Esophagus muscularis mucosa (tissue), 4 donors: Measurements from ENCODE around the gene KRTAP10-7. TPM values are rescaled to one million over a fixed set of nuclear protein-coding genes. Genes with fewer than 3 reads are reported as not detected.
"Not testable (repeated sequence)": the region's sequence is repeated elsewhere in the genome, so short reads cannot be mapped to it uniquely, and the experiment has no call there.

Experiments
- DNase-seq: peaks from one replicate; pipeline ENCODE4 v3.0.0-alpha.2; 2017; ENCODE audit errors: extremely low spot score
- H3K27ac ChIP-seq, 4 donors: fragments of 200-600 bp; sonication (generic); replicated peaks in 1 of 4; 1 replicate in 3 of 4; 2 replicates in 1 of 4; pipeline ENCODE4 v1.5.1; 2016 to 2019; ENCODE audit warnings: mild to moderate bottlenecking in 1 of 4
- H3K27me3 ChIP-seq, 4 donors: fragments of 200-600 bp; sonication (generic); one replicate each; pipeline versions ENCODE4 v1.5.1 to v1.6.0; 2016 to 2019
- H3K36me3 ChIP-seq, 4 donors: fragments of 200-600 bp; sonication (generic); one replicate each; pipeline ENCODE4 v1.5.1; 2016 to 2019
- H3K4me1 ChIP-seq, 4 donors: fragments of 200-600 bp; sonication (generic); one replicate each; pipeline ENCODE4 v1.5.1; 2016 to 2019
- H3K4me3 ChIP-seq, 4 donors: fragments of 200-600 bp; sonication (generic); 1 replicate in 2 of 4; 2 replicates in 2 of 4; pipeline ENCODE4 v1.5.1; 2016 to 2019; ENCODE audit warnings: mild to moderate bottlenecking in 4 of 4, moderate library complexity in 1 of 4
- H3K9me3 ChIP-seq, 4 donors: fragments of 200-600 bp; sonication (generic); 1 replicate in 3 of 4; 2 replicates in 1 of 4; pipeline ENCODE4 v1.5.1; 2016 to 2019
- EP300 ChIP-seq: sonication (generic); formaldehyde crosslinking; IDR thresholded peaks from one replicate; pipeline ENCODE4 v1.6.1; 2017; ENCODE audit warnings: antibody characterized with exemption
- POLR2A ChIP-seq: fragments of 450-650 bp; IDR thresholded peaks from one replicate; pipeline ENCODE4 v1.6.1; 2017; ENCODE audit warnings: antibody characterized with exemption, moderate library complexity, mild to moderate bottlenecking, low read depth
- POLR2AphosphoS5 ChIP-seq, 2 donors: sonication (generic); formaldehyde crosslinking; IDR thresholded peaks; one replicate each; pipeline ENCODE4 v1.6.1; 2017; ENCODE audit warnings: antibody characterized with exemption in 2 of 2
- WGBS: methylation state at CpG from one replicate; pipeline ENCODE4 v1.1.5; 2018; 5-methylcytosine and 5-hydroxymethylcytosine counted together
- intact Hi-C: fragments of 100-400 bp; cut with DNase I; formaldehyde crosslinking; loops from one replicate; pipeline ENCODE4 v1.15.1; 2023
- total RNA-seq, 4 donors: library from RNA; depleted of rRNA; stranded (reverse); fragments of >200 nt; gene quantifications; one replicate each; pipeline versions ENCODE4 v1.1.0 to v1.2.1, GENCODE V29; 2016
- TF ChIP-seq, protein P1 (sequence below), 3 experiments: fragments of 200-600 bp in 2 of 3; fragments of 450-650 bp in 1 of 3; sonication (generic) in 2 of 3; IDR thresholded peaks; one replicate each; pipeline ENCODE4 v1.5.1; 2017 to 2019; ENCODE audit warnings: antibody characterized with exemption in 3 of 3, mild to moderate bottlenecking in 2 of 3, moderate library complexity in 1 of 3

KRTAP10-7 gene
- total RNA-seq, 4 donors from 2014 or later, result not detected

DNA sequence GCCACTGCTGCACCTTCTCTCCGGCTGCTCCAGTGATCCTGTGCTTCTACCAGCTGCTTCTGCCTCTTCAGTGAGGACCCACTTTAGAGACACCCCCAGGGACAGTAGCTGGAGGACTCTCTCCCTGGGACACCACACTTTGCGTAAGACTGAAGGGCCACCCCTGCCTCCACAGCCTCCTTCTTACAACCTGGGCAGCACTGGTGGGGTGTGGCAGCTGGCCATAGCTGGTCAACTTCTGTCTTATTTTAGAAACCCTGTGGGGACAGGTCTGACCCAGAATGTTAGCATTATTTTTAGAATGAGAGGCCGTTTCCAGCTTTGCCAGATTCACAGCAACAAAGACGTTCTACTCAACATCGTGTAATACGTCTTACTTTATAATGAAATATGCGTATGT is 25.4 kb downstream of the KRTAP10-7 start:
- H3K4me3 ChIP-seq, result no peak overlapping the region
- peak; percentile 81 for DNase-seq
- peaks cover 0 to 5% (median 0%) of the 10 kb centered on the region in 4 donors for H3K4me1 ChIP-seq
- no peak overlapping the region for H3K27ac ChIP-seq
- intact Hi-C loops, result no loop called here
- no peaks in the 10 kb centered on the region for H3K36me3 ChIP-seq
- TF ChIP-seq POLR2AphosphoS5 (IDR thresholded peaks at IDR 0.05) (no peak), POLR2A (no peak), EP300 (no peak)
- TF ChIP-seq, protein P1, sequence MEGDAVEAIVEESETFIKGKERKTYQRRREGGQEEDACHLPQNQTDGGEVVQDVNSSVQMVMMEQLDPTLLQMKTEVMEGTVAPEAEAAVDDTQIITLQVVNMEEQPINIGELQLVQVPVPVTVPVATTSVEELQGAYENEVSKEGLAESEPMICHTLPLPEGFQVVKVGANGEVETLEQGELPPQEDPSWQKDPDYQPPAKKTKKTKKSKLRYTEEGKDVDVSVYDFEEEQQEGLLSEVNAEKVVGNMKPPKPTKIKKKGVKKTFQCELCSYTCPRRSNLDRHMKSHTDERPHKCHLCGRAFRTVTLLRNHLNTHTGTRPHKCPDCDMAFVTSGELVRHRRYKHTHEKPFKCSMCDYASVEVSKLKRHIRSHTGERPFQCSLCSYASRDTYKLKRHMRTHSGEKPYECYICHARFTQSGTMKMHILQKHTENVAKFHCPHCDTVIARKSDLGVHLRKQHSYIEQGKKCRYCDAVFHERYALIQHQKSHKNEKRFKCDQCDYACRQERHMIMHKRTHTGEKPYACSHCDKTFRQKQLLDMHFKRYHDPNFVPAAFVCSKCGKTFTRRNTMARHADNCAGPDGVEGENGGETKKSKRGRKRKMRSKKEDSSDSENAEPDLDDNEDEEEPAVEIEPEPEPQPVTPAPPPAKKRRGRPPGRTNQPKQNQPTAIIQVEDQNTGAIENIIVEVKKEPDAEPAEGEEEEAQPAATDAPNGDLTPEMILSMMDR (IDR thresholded peaks at IDR 0.05), result no peak
- peaks cover 0 to 25% (median 23%) of the 10 kb centered on the region in 4 donors for H3K9me3 ChIP-seq
- H3K27me3 ChIP-seq, result peaks cover 0 to 37% (median 0%) of the 10 kb centered on the region in 4 donors
- WGBS, result 82% methylated on average over 6 of the region's 7 CpGs

GRCh38 chr21:44626262-44626661 is 25.9 kb downstream of the KRTAP10-7 start:
- Histone ChIP-seq H3K27ac (no peak overlapping the region), H3K9me3 (peaks cover 0 to 30% (median 27%) of the 10 kb centered on the region in 4 donors), H3K36me3 (no peaks in the 10 kb centered on the region), H3K27me3 (peaks cover 0 to 37% (median 0%) of the 10 kb centered on the region in 4 donors), H3K4me1 (peaks cover 0 to 5% (median 0%) of the 10 kb centered on the region in 4 donors), H3K4me3 (no peak overlapping the region)
- intact Hi-C loops, result no loop called here
- 66% methylated on average over 7 of the region's 10 CpGs for WGBS
- TF ChIP-seq, protein P1 (IDR thresholded peaks at IDR 0.05), result no peak
- TF ChIP-seq POLR2A, result no peak
- no peak for TF ChIP-seq POLR2AphosphoS5 (IDR thresholded peaks at IDR 0.05)
- no peak for TF ChIP-seq EP300
- DNase-seq, result peak; percentile 64

DNA sequence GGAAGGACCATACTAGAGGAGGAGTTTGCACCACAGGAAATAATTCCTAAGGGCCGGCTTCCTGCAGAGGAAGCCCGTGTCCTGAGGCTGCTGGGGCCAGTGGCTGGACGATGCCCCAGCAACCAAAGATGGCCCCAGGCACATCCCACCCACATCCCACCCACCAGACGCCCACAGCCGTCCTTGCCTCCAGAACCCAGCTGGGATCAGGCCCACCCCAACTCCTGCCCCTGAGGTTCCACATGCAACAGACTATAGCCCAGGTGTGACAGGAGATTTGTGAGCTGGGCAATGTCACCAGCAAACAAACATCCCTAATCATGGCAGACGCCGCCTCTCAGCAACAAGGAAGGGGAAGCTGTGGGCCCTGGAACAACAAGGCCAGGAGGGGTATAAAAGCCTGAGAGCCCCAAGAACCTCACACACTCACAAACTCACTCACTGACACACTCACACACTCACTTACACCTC is 26.3 kb downstream of the KRTAP10-7 start, which contains the start of gene KRTAP10-9:
Gene KRTAP10-9, plus strand, starts transcription at position 421 of the 471 bp plus-strand sequence. CDS start 79 bp downstream, outside the sequence.
- peaks cover 0 to 37% (median 0%) of the 10 kb centered on the region in 4 donors for H3K27me3 ChIP-seq
- H3K36me3 ChIP-seq, result no peaks in the 10 kb centered on the region
- TF ChIP-seq, protein P1 (IDR thresholded peaks at IDR 0.05), result no peak
- TF ChIP-seq EP300 (no peak), POLR2A (no peak), POLR2AphosphoS5 (IDR thresholded peaks at IDR 0.05) (no peak)
- H3K27ac ChIP-seq, result no peak within 1 kb of the TSS
- H3K4me3 ChIP-seq, result no peak within 1 kb of the TSS
- H3K4me1 ChIP-seq, result peaks cover 0 to 5% (median 0%) of the 10 kb centered on the region in 4 donors
- WGBS, result 68% methylated on average over 5 of the region's 7 CpGs
- H3K9me3 ChIP-seq, result peaks cover 0 to 34% (median 32%) of the 10 kb centered on the region in 4 donors
- intact Hi-C loops, result no loop called here
- peak; percentile 45 for DNase-seq

DNA sequence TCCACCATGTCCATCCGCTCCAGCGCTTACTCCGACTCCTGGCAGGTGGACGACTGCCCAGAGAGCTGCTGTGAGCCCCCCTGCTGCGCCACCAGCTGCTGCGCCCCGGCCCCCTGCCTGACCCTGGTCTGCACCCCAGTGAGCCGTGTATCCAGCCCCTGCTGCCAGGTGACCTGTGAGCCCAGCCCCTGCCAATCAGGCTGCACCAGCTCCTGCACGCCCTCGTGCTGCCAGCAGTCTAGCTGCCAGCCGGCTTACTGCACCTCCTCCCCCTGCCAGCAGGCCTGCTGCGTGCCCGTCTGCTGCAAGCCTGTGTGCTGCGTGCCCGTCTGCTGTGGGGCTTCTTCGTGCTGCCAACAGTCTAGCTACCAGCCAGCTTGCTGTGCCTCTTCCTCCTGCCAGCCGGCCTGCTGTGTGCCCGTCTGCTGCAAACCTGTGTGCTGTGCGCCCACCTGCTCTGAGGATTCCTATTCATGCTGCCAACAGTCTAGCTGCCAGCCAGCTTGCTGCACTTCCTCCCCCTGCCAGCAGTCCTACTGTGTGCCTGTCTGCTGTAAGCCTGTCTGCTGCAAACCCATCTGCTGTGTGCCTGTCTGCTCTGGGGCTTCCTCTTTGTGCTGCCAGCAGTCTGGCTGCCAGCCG is 26.9 kb downstream of the KRTAP10-7 start:
- H3K4me3 ChIP-seq, H3K36me3 ChIP-seq, H3K4me1 ChIP-seq, H3K27ac ChIP-seq, DNase-seq, intact Hi-C loops: not testable (repeated sequence)
- H3K27me3 ChIP-seq, result peaks cover 0 to 37% (median 0%) of the 10 kb centered on the region in 4 donors
- peaks cover 0 to 40% (median 38%) of the 10 kb centered on the region in 4 donors for H3K9me3 ChIP-seq
- 78% methylated on average over 15 of the region's 20 CpGs for WGBS

GRCh38 chr21:44627831-44628233 is 27.4 kb downstream of the KRTAP10-7 start:
- H3K4me1 ChIP-seq, H3K4me3 ChIP-seq, DNase-seq, H3K36me3 ChIP-seq, intact Hi-C loops, H3K27ac ChIP-seq: not testable (repeated sequence)
- Histone ChIP-seq H3K27me3 (peaks cover 0 to 37% (median 0%) of the 10 kb centered on the region in 4 donors), H3K9me3 (peaks cover 0 to 44% (median 42%) of the 10 kb centered on the region in 4 donors)
- 56% methylated on average over 10 of the region's 15 CpGs for WGBS
